WTC11 (cell line): ENCODE data around the gene RBM47. TPM values are rescaled to one million over a fixed set of nuclear protein-coding genes. Genes with fewer than 3 reads are reported as not detected.

ENCODE experiments used
- ATAC-seq: fragments of 200-7000 bp; cut with Tn5 transposase; 2 replicates; pipeline ENCODE4 v1.10.0; 2021; ENCODE audit warnings: mild to moderate bottlenecking, moderate library complexity
- CTCF ChIA-PET: fragments of 300-600 bp; sonication (Branson Sonifier 250); formaldehyde crosslinking; loops from one replicate; lab custom pipeline; 2021; ENCODE audit warnings: antibody characterized with exemption; lab: Charles Lee
- POLR2A ChIA-PET: fragments of 350-600 bp; sonication (Branson Sonifier 250); formaldehyde crosslinking; loops from one replicate; lab custom pipeline; 2021; ENCODE audit warnings: antibody characterized with exemption; lab: Charles Lee
- DNase-seq: peaks from one replicate; pipeline ENCODE4 v3.0.0; 2021; ENCODE audit warnings: low spot score
- H3K27ac Mint-ChIP-seq: 2 replicates; pipeline ENCODE4 v1.8.0; 2021; ENCODE audit warnings: mixed read lengths
- H3K27me3 Mint-ChIP-seq: 2 replicates; pipeline ENCODE4 v1.8.0; 2021; ENCODE audit warnings: low read depth, mild to moderate bottlenecking, moderate library complexity, mixed read lengths
- H3K36me3 Mint-ChIP-seq: 2 replicates; pipeline ENCODE4 v1.8.0; 2021; ENCODE audit warnings: mixed read lengths
- H3K4me1 Mint-ChIP-seq: 2 replicates; pipeline ENCODE4 v1.8.0; 2022; ENCODE audit warnings: mixed read lengths
- H3K4me3 Mint-ChIP-seq: 2 replicates; pipeline ENCODE4 v1.8.0; 2021; ENCODE audit warnings: mild to moderate bottlenecking, moderate library complexity, mixed read lengths
- H3K9me3 Mint-ChIP-seq: 2 replicates; pipeline ENCODE4 v1.8.0; 2021; ENCODE audit warnings: mixed read lengths
- ARID4B ChIP-seq: sonication (generic); formaldehyde crosslinking; IDR thresholded peaks from 2 replicates; pipeline ENCODE4 v1.8.0; 2023; ENCODE audit warnings: missing genetic modification reagents, mild to moderate bottlenecking, borderline replicate concordance
- CDX4 ChIP-seq: fragments of 250-450 bp; sonication (Bioruptor Pico); IDR thresholded peaks from 2 replicates; pipeline ENCODE4 v1.9.0; 2021; ENCODE audit warnings: moderate library complexity, mild to moderate bottlenecking, inconsistent platforms, borderline replicate concordance
- E2F1 ChIP-seq: sonication (generic); formaldehyde crosslinking; IDR thresholded peaks from 2 replicates; pipeline ENCODE4 v1.8.0; 2022; ENCODE audit warnings: mild to moderate bottlenecking, missing genetic modification reagents
- EMX1 ChIP-seq: fragments of 250-450 bp; sonication (Bioruptor Pico); IDR thresholded peaks from 2 replicates; pipeline ENCODE4 v1.8.0; 2021; ENCODE audit warnings: mild to moderate bottlenecking
- ERG ChIP-seq: fragments of 250-450 bp; sonication (Bioruptor Pico); IDR thresholded peaks from 2 replicates; pipeline ENCODE4 v1.8.0; 2021; ENCODE audit warnings: mild to moderate bottlenecking
- FOXJ3 ChIP-seq: sonication (generic); formaldehyde crosslinking; IDR thresholded peaks from 2 replicates; pipeline ENCODE4 v1.9.0; 2021; ENCODE audit warnings: missing genetic modification reagents, mild to moderate bottlenecking, borderline replicate concordance
- HMGXB4 ChIP-seq: sonication (generic); formaldehyde crosslinking; IDR thresholded peaks from 2 replicates; pipeline ENCODE4 v1.8.1; 2023; ENCODE audit warnings: mild to moderate bottlenecking, moderate library complexity, missing genetic modification reagents
- IRF1 ChIP-seq: sonication (generic); formaldehyde crosslinking; IDR thresholded peaks from 2 replicates; pipeline ENCODE4 v1.8.0; 2023; ENCODE audit warnings: missing genetic modification reagents
- MXD4 ChIP-seq: fragments of 250-450 bp; sonication (Bioruptor Pico); IDR thresholded peaks from 2 replicates; pipeline ENCODE4 v1.8.0; 2021; ENCODE audit warnings: mild to moderate bottlenecking, moderate library complexity, borderline replicate concordance
- NFATC4 ChIP-seq: fragments of 250-450 bp; sonication (Bioruptor Pico); IDR thresholded peaks from 2 replicates; pipeline ENCODE4 v1.9.0; 2021; ENCODE audit warnings: mild to moderate bottlenecking
- SP1 ChIP-seq: sonication (generic); formaldehyde crosslinking; conservative IDR thresholded peaks from 2 replicates; pipeline ENCODE4 v1.8.1; 2022; ENCODE audit warnings: missing genetic modification reagents
- ZBTB43 ChIP-seq: sonication (generic); formaldehyde crosslinking; IDR thresholded peaks from 2 replicates; pipeline ENCODE4 v1.8.1; 2023; ENCODE audit warnings: mild to moderate bottlenecking, missing genetic modification reagents
- ZNF121 ChIP-seq: sonication (generic); formaldehyde crosslinking; IDR thresholded peaks from 2 replicates; pipeline ENCODE4 v1.8.0; 2023; ENCODE audit warnings: missing genetic modification reagents
- ZNF396 ChIP-seq: fragments of 250-450 bp; sonication (Bioruptor Pico); IDR thresholded peaks from 2 replicates; pipeline ENCODE4 v1.8.0; 2021; ENCODE audit warnings: mild to moderate bottlenecking, moderate library complexity, borderline replicate concordance
- ZNF425 ChIP-seq: fragments of 250-450 bp; sonication (Bioruptor Pico); conservative IDR thresholded peaks from 2 replicates; pipeline ENCODE4 v1.9.0; 2021; ENCODE audit warnings: mild to moderate bottlenecking
- ZNF671 ChIP-seq: fragments of 250-450 bp; sonication (Bioruptor Pico); IDR thresholded peaks from 2 replicates; pipeline ENCODE4 v1.8.0; 2021; ENCODE audit warnings: mild to moderate bottlenecking
- ZSCAN18 ChIP-seq: fragments of 250-450 bp; sonication (Bioruptor Pico); IDR thresholded peaks from 2 replicates; pipeline ENCODE4 v2.1.2; 2022; ENCODE audit warnings: mild to moderate bottlenecking, moderate library complexity
- total RNA-seq: library from RNA; stranded (reverse); gene quantifications from 3 replicates; pipeline ENCODE4 v1.2.3, GENCODE V29; 2021
- TF ChIP-seq, protein P1 (sequence below): fragments of 250-450 bp; sonication (Bioruptor Pico); IDR thresholded peaks from 2 replicates; pipeline ENCODE4 v1.9.0; 2021; ENCODE audit warnings: mild to moderate bottlenecking

RBM47 gene
- total RNA-seq, 1 experiment from 2014 or later, result 97.9 TPM

DNA sequence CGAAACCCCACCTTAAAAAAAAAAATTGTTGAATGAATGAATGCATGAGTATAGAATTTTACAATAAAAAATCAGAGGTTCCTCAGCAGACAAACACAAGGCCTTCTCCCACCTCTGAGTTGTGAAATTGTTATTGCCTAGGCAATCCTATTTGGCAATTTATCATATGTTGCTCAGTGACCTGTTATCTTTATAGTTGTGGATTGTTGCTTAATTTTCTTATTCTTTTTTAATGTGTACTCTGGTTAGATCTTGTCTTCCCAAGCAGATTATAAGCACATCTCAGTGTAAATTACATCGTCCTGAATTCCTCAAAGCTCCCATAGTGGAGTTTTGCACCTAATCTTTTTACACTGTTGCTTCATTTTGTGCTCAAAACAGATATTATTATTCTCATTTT is 71.9 kb downstream of the RBM47 start:
- no peaks in the 10 kb centered on the region for H3K27me3 Mint-ChIP-seq
- CTCF ChIA-PET, result no interaction called here
- TF ChIP-seq IRF1 (CRISPR knock-in tag) (no peak), ZBTB43 (CRISPR knock-in tag) (no peak), ZNF425 (CRISPR knock-in tag) (no peak), NFATC4 (CRISPR knock-in tag) (no peak), EMX1 (no peak), ZSCAN18 (CRISPR knock-in tag) (no peak), HMGXB4 (CRISPR knock-in tag) (no peak), E2F1 (CRISPR knock-in tag) (no peak), SP1 (CRISPR knock-in tag) (no peak), ARID4B (no peak), CDX4 (CRISPR knock-in tag) (no peak), ZNF121 (CRISPR knock-in tag) (no peak), FOXJ3 (CRISPR knock-in tag) (no peak), ZNF671 (CRISPR knock-in tag) (no peak), MXD4 (CRISPR knock-in tag) (no peak), ERG (CRISPR knock-in tag) (no peak), ZNF396 (CRISPR knock-in tag) (no peak)
- TF ChIP-seq, protein P1, sequence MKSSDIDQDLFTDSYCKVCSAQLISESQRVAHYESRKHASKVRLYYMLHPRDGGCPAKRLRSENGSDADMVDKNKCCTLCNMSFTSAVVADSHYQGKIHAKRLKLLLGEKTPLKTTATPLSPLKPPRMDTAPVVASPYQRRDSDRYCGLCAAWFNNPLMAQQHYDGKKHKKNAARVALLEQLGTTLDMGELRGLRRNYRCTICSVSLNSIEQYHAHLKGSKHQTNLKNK (CRISPR knock-in tag), result no peak
- TF ChIP-seq, all 79 proteins: peak for 0
- H3K27ac Mint-ChIP-seq, result no peak overlapping the region
- ATAC-seq (no peak), DNase-seq (no peak)
- H3K4me3 Mint-ChIP-seq, result no peak overlapping the region
- POLR2A ChIA-PET, result no interaction called here
- no peaks in the 10 kb centered on the region for H3K9me3 Mint-ChIP-seq
- H3K36me3 Mint-ChIP-seq, result no peaks in the 10 kb centered on the region; the same call in 1 of the 2 replicates
- H3K4me1 Mint-ChIP-seq, result peaks cover 47% of the 10 kb centered on the region
